Thyroid gland (tissue), 4 donors: ENCODE data around the gene PPP1R12A. TPM values are rescaled to one million over a fixed set of nuclear protein-coding genes. Genes with fewer than 3 reads are reported as not detected.

Experiments
- DNase-seq, 2 donors: peaks; one replicate each; pipeline ENCODE4 v3.0.0-alpha.2; 2019
- H3K27ac ChIP-seq, 3 donors: fragments of 200-600 bp; sonication (generic); 1 replicate in 2 of 3; 2 replicates in 1 of 3; pipeline ENCODE4 v1.5.1; 2016 to 2019; ENCODE audit warnings: mild to moderate bottlenecking in 1 of 3, moderate library complexity in 1 of 3
- H3K27me3 ChIP-seq: fragments of 200-600 bp; sonication (generic); one replicate; pipeline ENCODE4 v1.5.1; 2019
- H3K36me3 ChIP-seq, 2 donors: fragments of 200-600 bp; sonication (generic); one replicate each; pipeline ENCODE4 v1.5.1; 2016 to 2019
- H3K4me1 ChIP-seq, 2 donors: fragments of 200-600 bp; sonication (generic); one replicate each; pipeline ENCODE4 v1.5.1; 2017 to 2019
- H3K4me3 ChIP-seq, 3 donors: fragments of 200-600 bp; sonication (generic); replicated peaks in 1 of 3; 1 replicate in 2 of 3; 2 replicates in 1 of 3; pipeline ENCODE4 v1.5.1; 2016; ENCODE audit warnings: mild to moderate bottlenecking in 1 of 3
- H3K9me3 ChIP-seq: fragments of 200-600 bp; sonication (generic); one replicate; pipeline ENCODE4 v1.5.1; 2017
- POLR2A ChIP-seq, 2 donors: fragments of 450-650 bp; IDR thresholded peaks; one replicate each; pipeline ENCODE4 v1.6.1; 2017; ENCODE audit warnings: antibody characterized with exemption in 2 of 2, mild to moderate bottlenecking in 2 of 2, moderate library complexity in 1 of 2
- WGBS, 2 donors: methylation state at CpG; one replicate each; pipeline ENCODE4 v1.1.5; 2017; 5-methylcytosine and 5-hydroxymethylcytosine counted together
- intact Hi-C: fragments of 100-400 bp; cut with DNase I; formaldehyde crosslinking; loops from one replicate; pipeline ENCODE4 v1.15.1; 2023
- small RNA-seq: library from RNA; depleted of rRNA; stranded (forward); fragments of <200 nt; gene quantifications from one replicate; pipeline ENCODE3, GENCODE V24; 2016
- total RNA-seq, 4 donors: library from RNA; depleted of rRNA; stranded (reverse); fragments of >200 nt; gene quantifications; one replicate each; pipeline ENCODE4 v1.2.3, GENCODE V29; 2016
- TF ChIP-seq, protein P1 (sequence below), 6 experiments: fragments of 200-600 bp in 3 of 6; fragments of 450-650 bp in 3 of 6; sonication (generic) in 3 of 6; IDR thresholded peaks; one replicate each; pipeline ENCODE4 v1.5.1; 2016 to 2019; ENCODE audit warnings: antibody characterized with exemption in 6 of 6, mild to moderate bottlenecking in 2 of 6, inconsistent platforms in 1 of 6, moderate library complexity in 1 of 6

PPP1R12A gene
- total RNA-seq, 4 donors from 2014 or later, result 90.0 to 128 (median 100) TPM

DNA sequence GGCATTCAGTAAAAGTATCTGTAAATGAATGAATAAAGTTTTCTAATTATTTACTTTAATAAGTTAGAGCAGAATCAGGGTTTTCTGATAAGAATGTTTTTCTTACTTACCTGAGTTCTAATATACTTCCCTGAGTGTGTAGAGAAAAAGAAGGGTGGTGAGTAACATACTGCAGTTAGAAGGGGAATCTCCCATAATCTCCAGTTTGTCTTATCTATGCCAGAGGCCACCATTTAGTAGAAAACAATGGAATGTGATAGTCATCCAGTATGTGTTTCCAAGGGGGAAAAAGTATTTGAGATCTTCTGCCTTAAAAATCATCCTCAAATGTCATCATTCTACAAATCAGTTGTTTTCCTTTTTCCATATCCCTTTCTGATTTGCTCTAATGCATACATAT is 187.6 kb downstream of the PPP1R12A start:
- Histone ChIP-seq H3K4me3 (no peak overlapping the region), H3K36me3 (no peaks in the 10 kb centered on the region), H3K9me3 (no peaks in the 10 kb centered on the region), H3K27ac (no peak overlapping the region), H3K4me1 (no peaks in the 10 kb centered on the region), H3K27me3 (no peaks in the 10 kb centered on the region)
- intact Hi-C loops, result loop anchor here (10.0 kb wide), 1 partner anchor 192 kb away; no protein-coding TSS in a partner anchor
- DNase-seq, result no peak
- TF ChIP-seq, protein P1, sequence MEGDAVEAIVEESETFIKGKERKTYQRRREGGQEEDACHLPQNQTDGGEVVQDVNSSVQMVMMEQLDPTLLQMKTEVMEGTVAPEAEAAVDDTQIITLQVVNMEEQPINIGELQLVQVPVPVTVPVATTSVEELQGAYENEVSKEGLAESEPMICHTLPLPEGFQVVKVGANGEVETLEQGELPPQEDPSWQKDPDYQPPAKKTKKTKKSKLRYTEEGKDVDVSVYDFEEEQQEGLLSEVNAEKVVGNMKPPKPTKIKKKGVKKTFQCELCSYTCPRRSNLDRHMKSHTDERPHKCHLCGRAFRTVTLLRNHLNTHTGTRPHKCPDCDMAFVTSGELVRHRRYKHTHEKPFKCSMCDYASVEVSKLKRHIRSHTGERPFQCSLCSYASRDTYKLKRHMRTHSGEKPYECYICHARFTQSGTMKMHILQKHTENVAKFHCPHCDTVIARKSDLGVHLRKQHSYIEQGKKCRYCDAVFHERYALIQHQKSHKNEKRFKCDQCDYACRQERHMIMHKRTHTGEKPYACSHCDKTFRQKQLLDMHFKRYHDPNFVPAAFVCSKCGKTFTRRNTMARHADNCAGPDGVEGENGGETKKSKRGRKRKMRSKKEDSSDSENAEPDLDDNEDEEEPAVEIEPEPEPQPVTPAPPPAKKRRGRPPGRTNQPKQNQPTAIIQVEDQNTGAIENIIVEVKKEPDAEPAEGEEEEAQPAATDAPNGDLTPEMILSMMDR (IDR thresholded peaks at IDR 0.05), result no peak
- TF ChIP-seq POLR2A (IDR thresholded peaks at IDR 0.05), result no peak

DNA sequence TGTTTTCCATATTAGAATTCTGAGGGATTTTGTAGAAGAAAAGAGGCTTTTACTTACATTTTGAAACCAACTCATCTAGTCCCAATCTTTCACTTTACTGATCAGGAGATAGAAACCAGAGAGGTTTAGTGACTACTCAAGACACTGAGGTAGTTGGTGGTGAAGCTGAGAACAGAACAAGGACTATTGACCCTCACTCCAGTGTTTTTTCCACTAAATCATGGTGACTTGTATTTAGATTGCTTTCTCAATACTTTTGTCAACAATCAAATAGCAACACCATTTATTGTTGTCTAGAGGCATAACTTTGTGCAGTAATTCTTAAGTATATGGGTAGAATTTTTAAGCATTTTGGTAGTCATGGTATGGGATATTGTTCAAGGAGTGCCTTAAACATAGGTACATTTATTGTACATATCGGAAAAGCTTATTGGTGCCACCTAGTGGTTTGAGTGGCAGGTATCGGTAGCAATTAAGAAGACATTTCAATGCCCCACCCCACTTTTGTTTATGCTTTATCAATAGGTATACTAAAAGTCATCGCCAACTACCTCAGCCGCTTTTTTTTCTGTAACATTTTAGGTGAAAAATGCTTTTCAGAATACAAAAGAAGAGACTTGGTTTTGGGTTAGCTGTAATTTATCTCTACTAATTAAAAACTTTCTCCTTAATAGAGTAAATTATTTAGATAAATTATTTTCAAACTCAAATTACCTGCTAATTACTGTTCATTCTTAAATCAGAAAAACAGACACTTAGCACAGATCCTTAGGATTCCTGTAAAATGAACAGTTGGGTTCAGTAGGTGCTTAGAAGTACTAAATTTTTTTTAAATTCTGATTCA is 196.8 kb downstream of the PPP1R12A start:
- peak; percentile 24 to 31 for DNase-seq

DNA sequence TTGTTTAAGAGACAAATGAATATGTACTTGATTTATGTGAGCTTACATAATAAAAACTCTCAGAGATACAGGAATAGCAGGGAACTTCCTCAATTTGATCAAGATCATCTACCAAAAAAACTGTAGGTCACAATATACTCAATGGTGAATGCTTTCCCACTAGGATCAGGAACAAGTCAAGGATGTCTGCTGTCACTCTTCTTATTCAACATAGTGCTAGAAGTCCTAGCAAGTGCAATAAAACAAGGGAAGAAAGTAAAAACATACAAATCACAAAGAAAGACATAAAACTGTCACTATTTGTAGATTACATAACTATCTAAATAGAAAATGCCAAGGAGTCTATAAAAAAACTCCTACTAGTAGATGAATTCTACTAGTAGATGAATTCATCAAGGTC is 202.3 kb downstream of the PPP1R12A start:
- Histone ChIP-seq H3K27ac (no peak overlapping the region), H3K9me3 (no peaks in the 10 kb centered on the region), H3K27me3 (no peaks in the 10 kb centered on the region), H3K36me3 (no peaks in the 10 kb centered on the region), H3K4me3 (no peak overlapping the region), H3K4me1 (no peaks in the 10 kb centered on the region)
- intact Hi-C loops, result no loop called here
- no peak for TF ChIP-seq POLR2A (IDR thresholded peaks at IDR 0.05)
- TF ChIP-seq, protein P1 (IDR thresholded peaks at IDR 0.05), result no peak
- no peak for DNase-seq

More for the DNA sequence above, 196.8 kb downstream of the PPP1R12A start:
- 21 to 22% methylated on average over 4 of the region's 4 CpGs for WGBS, 2 donors
- Histone ChIP-seq H3K4me3 (no peak overlapping the region), H3K36me3 (no peaks in the 10 kb centered on the region), H3K27ac (no peak overlapping the region), H3K9me3 (no peaks in the 10 kb centered on the region), H3K4me1 (no peaks in the 10 kb centered on the region), H3K27me3 (no peaks in the 10 kb centered on the region)
- TF ChIP-seq, protein P1 (IDR thresholded peaks at IDR 0.05), result peak; percentile 9 to 85 (median 62)
- no peak for TF ChIP-seq POLR2A (IDR thresholded peaks at IDR 0.05)
- intact Hi-C loops, result no loop called here

DNA sequence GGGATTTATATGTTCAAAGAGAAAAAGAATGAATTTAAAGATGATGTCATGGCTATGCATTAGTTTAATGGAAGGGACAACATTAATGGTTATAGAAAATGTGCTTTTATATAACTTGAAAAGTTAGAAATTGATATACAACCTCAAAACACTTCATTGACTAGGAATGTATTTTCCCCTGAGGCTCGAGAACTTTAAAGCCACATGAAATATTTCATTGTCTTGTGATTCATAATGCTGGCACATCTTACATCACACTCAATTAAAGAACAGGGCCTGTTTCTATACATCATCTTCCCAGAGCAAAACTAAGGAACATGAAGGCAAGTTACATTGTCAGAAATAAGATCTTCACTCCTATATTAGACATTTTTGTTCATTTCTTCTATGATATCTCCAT is 208.9 kb downstream of the PPP1R12A start:
- intact Hi-C loops, result no loop called here
- H3K4me3 ChIP-seq, result no peak overlapping the region
- no peaks in the 10 kb centered on the region for H3K36me3 ChIP-seq
- H3K27me3 ChIP-seq, result no peaks in the 10 kb centered on the region
- WGBS, 2 donors, result 96% methylated on average over 1 of the region's 1 CpG
- H3K4me1 ChIP-seq, result no peaks in the 10 kb centered on the region
- H3K27ac ChIP-seq, result no peak overlapping the region
- no peak for DNase-seq
- H3K9me3 ChIP-seq, result no peaks in the 10 kb centered on the region
- TF ChIP-seq, protein P1 (IDR thresholded peaks at IDR 0.05), result no peak
- TF ChIP-seq POLR2A (IDR thresholded peaks at IDR 0.05), result no peak

Small RNAs within 50 kb of the gene (small RNA-seq; reads per million reads assigned to genes)
- not detected for gene RNA5SP363

Other genes starting within 250 kb of the PPP1R12A start
- gene PAWR, start 244.1 kb downstream of the PPP1R12A start, total RNA-seq, result 100 to 1,000 TPM in 1 of 4 donors, 10 to 100 TPM in 3; 83.7 to 125 (median 86.4) TPM
- under 1 TPM in 2 of 4 donors, not detected in 2; 0.11 to 0.13 TPM for gene OTOGL, start 164.4 kb upstream of the PPP1R12A start, total RNA-seq